H1 (cell line): ENCODE results near the gene AOPEP. TPM values are rescaled to one million over a fixed set of nuclear protein-coding genes. Genes with fewer than 3 reads are reported as not detected.

Experiments used
- FOSL1 ChIP-seq: IDR thresholded peaks from 2 replicates; pipeline ENCODE4 v1.6.1; 2011; ENCODE audit warnings: mild to moderate bottlenecking, low read depth, low read length, moderate library complexity; ENCODE audit not compliant: insufficient read depth
- RBBP5 ChIP-seq: IDR thresholded peaks from 2 replicates; pipeline ENCODE4 v1.7.1; 2012; ENCODE audit warnings: low read depth, mild to moderate bottlenecking, inconsistent platforms, low read length, moderate library complexity, borderline replicate concordance
- SP1 ChIP-seq: IDR thresholded peaks from 2 replicates; pipeline ENCODE4 v1.6.1; 2011; ENCODE audit warnings: low read depth, low read length
- SP4 ChIP-seq: IDR thresholded peaks from 2 replicates; pipeline ENCODE4 v1.6.1; 2012; ENCODE audit warnings: low read length, inconsistent platforms
- polyA plus RNA-seq, 7 experiments: library from polyadenylated mRNA; depleted of rRNA in 3 of 7; stranded (reverse) in 5 of 7; unstranded in 2 of 7; fragments of >200 nt in 5 of 7; fragments of 200-250 nt in 2 of 7; gene quantifications; 1 replicate in 5 of 7; 2 replicates in 1 of 7; 4 replicates in 1 of 7; pipeline versions ENCODE4 v1.2.1 to v1.2.3, GENCODE V29; 2011 to 2013; ENCODE audit warnings: missing spikeins in 2 of 7, mixed read lengths in 2 of 7
- total RNA-seq: library from RNA; stranded (reverse); fragmentation: NEBNext Ultra II Directional; extraction: Animal tissue kit (Norgen Biotek cat#: 25700); gene quantifications from 2 replicates; pipeline ENCODE4 v1.2.1, GENCODE V29; 2021
- TF ChIP-seq, protein P1 (sequence below): fragments of 300-600 bp; sonication (generic); IDR thresholded peaks from 2 replicates; pipeline ENCODE4 v1.7.1; 2012; ENCODE audit warnings: low read length, moderate library complexity, mild to moderate bottlenecking, inconsistent platforms; ENCODE audit not compliant: insufficient replicate concordance

The AOPEP gene
- total and polyA plus RNA-seq, 2 of the 8 experiments (the other 6 are each of a cell fraction or from before 2014, with no cell fraction given): 6.1 to 14.3 TPM

DNA sequence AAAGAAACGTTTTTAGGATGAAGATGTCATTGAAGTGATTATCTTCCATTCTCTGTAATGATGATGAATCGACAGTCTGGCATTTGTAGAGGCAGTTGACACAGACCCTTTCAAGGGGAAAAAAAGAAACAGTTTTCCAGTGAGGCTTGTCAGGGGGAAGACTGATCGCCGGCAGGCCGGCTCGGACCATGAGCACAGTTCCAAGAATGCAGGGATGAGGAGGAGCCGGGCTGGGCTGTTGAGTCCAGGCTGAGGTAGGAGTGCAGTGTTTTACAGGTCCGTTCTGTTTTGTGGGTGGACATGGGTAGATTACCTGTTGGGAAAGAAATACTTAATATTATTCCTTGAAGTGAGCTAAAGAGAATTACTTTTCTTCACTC lies 194.6 kb downstream of the AOPEP start (continued):
- TF ChIP-seq, protein P1, sequence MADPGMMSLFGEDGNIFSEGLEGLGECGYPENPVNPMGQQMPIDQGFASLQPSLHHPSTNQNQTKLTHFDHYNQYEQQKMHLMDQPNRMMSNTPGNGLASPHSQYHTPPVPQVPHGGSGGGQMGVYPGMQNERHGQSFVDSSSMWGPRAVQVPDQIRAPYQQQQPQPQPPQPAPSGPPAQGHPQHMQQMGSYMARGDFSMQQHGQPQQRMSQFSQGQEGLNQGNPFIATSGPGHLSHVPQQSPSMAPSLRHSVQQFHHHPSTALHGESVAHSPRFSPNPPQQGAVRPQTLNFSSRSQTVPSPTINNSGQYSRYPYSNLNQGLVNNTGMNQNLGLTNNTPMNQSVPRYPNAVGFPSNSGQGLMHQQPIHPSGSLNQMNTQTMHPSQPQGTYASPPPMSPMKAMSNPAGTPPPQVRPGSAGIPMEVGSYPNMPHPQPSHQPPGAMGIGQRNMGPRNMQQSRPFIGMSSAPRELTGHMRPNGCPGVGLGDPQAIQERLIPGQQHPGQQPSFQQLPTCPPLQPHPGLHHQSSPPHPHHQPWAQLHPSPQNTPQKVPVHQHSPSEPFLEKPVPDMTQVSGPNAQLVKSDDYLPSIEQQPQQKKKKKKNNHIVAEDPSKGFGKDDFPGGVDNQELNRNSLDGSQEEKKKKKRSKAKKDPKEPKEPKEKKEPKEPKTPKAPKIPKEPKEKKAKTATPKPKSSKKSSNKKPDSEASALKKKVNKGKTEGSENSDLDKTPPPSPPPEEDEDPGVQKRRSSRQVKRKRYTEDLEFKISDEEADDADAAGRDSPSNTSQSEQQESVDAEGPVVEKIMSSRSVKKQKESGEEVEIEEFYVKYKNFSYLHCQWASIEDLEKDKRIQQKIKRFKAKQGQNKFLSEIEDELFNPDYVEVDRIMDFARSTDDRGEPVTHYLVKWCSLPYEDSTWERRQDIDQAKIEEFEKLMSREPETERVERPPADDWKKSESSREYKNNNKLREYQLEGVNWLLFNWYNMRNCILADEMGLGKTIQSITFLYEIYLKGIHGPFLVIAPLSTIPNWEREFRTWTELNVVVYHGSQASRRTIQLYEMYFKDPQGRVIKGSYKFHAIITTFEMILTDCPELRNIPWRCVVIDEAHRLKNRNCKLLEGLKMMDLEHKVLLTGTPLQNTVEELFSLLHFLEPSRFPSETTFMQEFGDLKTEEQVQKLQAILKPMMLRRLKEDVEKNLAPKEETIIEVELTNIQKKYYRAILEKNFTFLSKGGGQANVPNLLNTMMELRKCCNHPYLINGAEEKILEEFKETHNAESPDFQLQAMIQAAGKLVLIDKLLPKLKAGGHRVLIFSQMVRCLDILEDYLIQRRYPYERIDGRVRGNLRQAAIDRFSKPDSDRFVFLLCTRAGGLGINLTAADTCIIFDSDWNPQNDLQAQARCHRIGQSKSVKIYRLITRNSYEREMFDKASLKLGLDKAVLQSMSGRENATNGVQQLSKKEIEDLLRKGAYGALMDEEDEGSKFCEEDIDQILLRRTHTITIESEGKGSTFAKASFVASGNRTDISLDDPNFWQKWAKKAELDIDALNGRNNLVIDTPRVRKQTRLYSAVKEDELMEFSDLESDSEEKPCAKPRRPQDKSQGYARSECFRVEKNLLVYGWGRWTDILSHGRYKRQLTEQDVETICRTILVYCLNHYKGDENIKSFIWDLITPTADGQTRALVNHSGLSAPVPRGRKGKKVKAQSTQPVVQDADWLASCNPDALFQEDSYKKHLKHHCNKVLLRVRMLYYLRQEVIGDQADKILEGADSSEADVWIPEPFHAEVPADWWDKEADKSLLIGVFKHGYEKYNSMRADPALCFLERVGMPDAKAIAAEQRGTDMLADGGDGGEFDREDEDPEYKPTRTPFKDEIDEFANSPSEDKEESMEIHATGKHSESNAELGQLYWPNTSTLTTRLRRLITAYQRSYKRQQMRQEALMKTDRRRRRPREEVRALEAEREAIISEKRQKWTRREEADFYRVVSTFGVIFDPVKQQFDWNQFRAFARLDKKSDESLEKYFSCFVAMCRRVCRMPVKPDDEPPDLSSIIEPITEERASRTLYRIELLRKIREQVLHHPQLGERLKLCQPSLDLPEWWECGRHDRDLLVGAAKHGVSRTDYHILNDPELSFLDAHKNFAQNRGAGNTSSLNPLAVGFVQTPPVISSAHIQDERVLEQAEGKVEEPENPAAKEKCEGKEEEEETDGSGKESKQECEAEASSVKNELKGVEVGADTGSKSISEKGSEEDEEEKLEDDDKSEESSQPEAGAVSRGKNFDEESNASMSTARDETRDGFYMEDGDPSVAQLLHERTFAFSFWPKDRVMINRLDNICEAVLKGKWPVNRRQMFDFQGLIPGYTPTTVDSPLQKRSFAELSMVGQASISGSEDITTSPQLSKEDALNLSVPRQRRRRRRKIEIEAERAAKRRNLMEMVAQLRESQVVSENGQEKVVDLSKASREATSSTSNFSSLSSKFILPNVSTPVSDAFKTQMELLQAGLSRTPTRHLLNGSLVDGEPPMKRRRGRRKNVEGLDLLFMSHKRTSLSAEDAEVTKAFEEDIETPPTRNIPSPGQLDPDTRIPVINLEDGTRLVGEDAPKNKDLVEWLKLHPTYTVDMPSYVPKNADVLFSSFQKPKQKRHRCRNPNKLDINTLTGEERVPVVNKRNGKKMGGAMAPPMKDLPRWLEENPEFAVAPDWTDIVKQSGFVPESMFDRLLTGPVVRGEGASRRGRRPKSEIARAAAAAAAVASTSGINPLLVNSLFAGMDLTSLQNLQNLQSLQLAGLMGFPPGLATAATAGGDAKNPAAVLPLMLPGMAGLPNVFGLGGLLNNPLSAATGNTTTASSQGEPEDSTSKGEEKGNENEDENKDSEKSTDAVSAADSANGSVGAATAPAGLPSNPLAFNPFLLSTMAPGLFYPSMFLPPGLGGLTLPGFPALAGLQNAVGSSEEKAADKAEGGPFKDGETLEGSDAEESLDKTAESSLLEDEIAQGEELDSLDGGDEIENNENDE: no peak
- no peak for TF ChIP-seq SP1
- no peak for TF ChIP-seq SP4
- no peak for TF ChIP-seq FOSL1
- no peak for TF ChIP-seq RBBP5
